Occipital lobe (tissue), 2 donors: Measurements from ENCODE around the gene MAGI2. TPM values are rescaled to one million over a fixed set of nuclear protein-coding genes. Genes with fewer than 3 reads are reported as not detected.

Experiments
- DNase-seq: peaks from one replicate; lab custom pipeline; 2025; lab: John Stamatoyannopoulos, UW
- total RNA-seq: library from RNA; depleted of rRNA; stranded (reverse); fragments of >200 nt; gene quantifications from one replicate; pipeline ENCODE4 v1.2.3, GENCODE V29; 2014

The MAGI2 gene
- total RNA-seq, 1 donor from 2014 or later = 244 TPM

GRCh38 chr7:78746301-78746700, 707.2 kb downstream of the MAGI2 start:
- DNase-seq = no peak

- no peak for DNase-seq
Measured at GRCh38 chr7:78742694-78743093, 710.8 kb downstream of the MAGI2 start.

GRCh38 chr7:78736548-78736947, 716.9 kb downstream of the MAGI2 start:
- no peak for DNase-seq

GRCh38 chr7:78734626-78735025, 718.8 kb downstream of the MAGI2 start:
- no peak for DNase-seq

GRCh38 chr7:78720066-78720465, 733.4 kb downstream of the MAGI2 start:
- DNase-seq = no peak

- no peak for DNase-seq
Measured at GRCh38 chr7:78718212-78718611, 735.3 kb downstream of the MAGI2 start.

GRCh38 chr7:78716876-78717275, 736.6 kb downstream of the MAGI2 start:
- DNase-seq = no peak

GRCh38 chr7:78714356-78714755, 739.1 kb downstream of the MAGI2 start:
- DNase-seq = no peak

GRCh38 chr7:78712111-78712510, 741.4 kb downstream of the MAGI2 start:
- no peak for DNase-seq

GRCh38 chr7:78709658-78710057, 743.8 kb downstream of the MAGI2 start:
- DNase-seq = no peak

- no peak for DNase-seq
Measured at GRCh38 chr7:78704504-78704903, 749.0 kb downstream of the MAGI2 start.

GRCh38 chr7:78703391-78703790, 750.1 kb downstream of the MAGI2 start:
- no peak for DNase-seq

- DNase-seq = no peak
Measured at GRCh38 chr7:78702770-78703169, 750.7 kb downstream of the MAGI2 start.

- no peak for DNase-seq
Measured at GRCh38 chr7:78695826-78696225, 757.6 kb downstream of the MAGI2 start.

- no peak for DNase-seq
Measured at GRCh38 chr7:78691584-78691983, 761.9 kb downstream of the MAGI2 start.

GRCh38 chr7:78690174-78690573, 763.3 kb downstream of the MAGI2 start:
- DNase-seq = no peak

- DNase-seq = no peak
Measured at GRCh38 chr7:78688376-78688775, 765.1 kb downstream of the MAGI2 start.

GRCh38 chr7:78686189-78686588, 767.3 kb downstream of the MAGI2 start:
- DNase-seq = no peak

GRCh38 chr7:78684201-78684600, 769.3 kb downstream of the MAGI2 start:
- DNase-seq = no peak

- DNase-seq = no peak
Measured at GRCh38 chr7:78683566-78683965, 769.9 kb downstream of the MAGI2 start.

GRCh38 chr7:78679112-78679876, 774.2 kb downstream of the MAGI2 start:
- DNase-seq = no peak

GRCh38 chr7:78677391-78677790, 776.1 kb downstream of the MAGI2 start:
- DNase-seq = no peak

- DNase-seq = no peak
Measured at GRCh38 chr7:78675511-78675910, 778.0 kb downstream of the MAGI2 start.

- DNase-seq = no peak
Measured at GRCh38 chr7:78673272-78673671, 780.2 kb downstream of the MAGI2 start.
